DOHH2 (cell line): ENCODE results near the gene MYOF.

Source experiments
- H3F3A ChIP-seq: fragments of 200-600 bp; sonication (generic), shearing (Covaris generic); 2 replicates; pipeline ENCODE4 v1.6.0; 2016; ENCODE audit warnings: antibody characterized with exemption, mild to moderate bottlenecking; ENCODE audit not compliant: control insufficient read depth, insufficient read depth
- H3K27ac ChIP-seq: fragments of 200-600 bp; sonication (generic); 2 replicates; pipeline ENCODE4 v1.5.1; 2014; ENCODE audit warnings: low read depth, mild to moderate bottlenecking, low read length, moderate library complexity
- H3K27me3 ChIP-seq: fragments of 200-600 bp; sonication (generic); 2 replicates; pipeline ENCODE4 v1.6.1; 2014; ENCODE audit warnings: mild to moderate bottlenecking, low read length, mixed read lengths; ENCODE audit not compliant: control insufficient read depth
- H3K36me3 ChIP-seq: fragments of 200-600 bp; sonication (generic); 2 replicates; pipeline ENCODE4 v1.6.1; 2014; ENCODE audit warnings: mild to moderate bottlenecking, low read length, moderate library complexity, mixed read lengths; ENCODE audit not compliant: control insufficient read depth
- H3K4me1 ChIP-seq: fragments of 200-600 bp; sonication (generic); 2 replicates; pipeline ENCODE4 v1.6.1; 2014; ENCODE audit warnings: mild to moderate bottlenecking, low read length, mixed read lengths; ENCODE audit not compliant: control insufficient read depth
- H3K4me2 ChIP-seq: fragments of 200-600 bp; sonication (generic); 2 replicates; pipeline ENCODE4 v1.6.0; 2014; ENCODE audit warnings: mild to moderate bottlenecking, low read length, moderate library complexity
- H3K4me3 ChIP-seq: fragments of 200-600 bp; sonication (generic); 2 replicates; pipeline ENCODE4 v1.5.1; 2014; ENCODE audit warnings: mild to moderate bottlenecking, low read length, mixed read lengths
- H3K79me2 ChIP-seq: fragments of 200-600 bp; sonication (generic); 2 replicates; pipeline ENCODE4 v1.6.1; 2014; ENCODE audit warnings: mild to moderate bottlenecking, low read length, mixed read lengths; ENCODE audit not compliant: control insufficient read depth
- H3K9me2 ChIP-seq: fragments of 200-600 bp; sonication (generic); replicated peaks from 2 replicates; pipeline ENCODE4 v1.6.1; 2014; ENCODE audit warnings: mild to moderate bottlenecking, low read length, mixed read lengths; ENCODE audit not compliant: control insufficient read depth
- H3K9me3 ChIP-seq: fragments of 200-600 bp; sonication (generic); 2 replicates; pipeline ENCODE4 v1.6.1; 2014; ENCODE audit warnings: antibody characterized with exemption, low read length, mixed read lengths; ENCODE audit not compliant: control insufficient read depth, insufficient read depth
- H4K20me1 ChIP-seq: fragments of 200-600 bp; sonication (generic); 2 replicates; pipeline ENCODE4 v1.6.0; 2014; ENCODE audit warnings: low read depth, mild to moderate bottlenecking, antibody characterized with exemption, low read length, moderate library complexity; ENCODE audit not compliant: control insufficient read depth, insufficient read depth
- CTCF ChIP-seq: fragments of 200-600 bp; sonication (generic); IDR thresholded peaks from one replicate; pipeline ENCODE4 v1.5.1; 2014; ENCODE audit warnings: antibody characterized with exemption, mild to moderate bottlenecking, low read depth, low read length; ENCODE audit not compliant: poor library complexity, severe bottlenecking
- EZH2phosphoT487 ChIP-seq: fragments of 200-600 bp; sonication (generic); IDR thresholded peaks from 2 replicates; pipeline ENCODE4 v1.6.1; 2017; ENCODE audit warnings: borderline replicate concordance, mild to moderate bottlenecking, antibody characterized with exemption, low read length, moderate library complexity, mixed read lengths

The MYOF gene

GRCh38 chr10:93385345-93385744 lies 96.8 kb downstream of the MYOF start:
- H3F3A ChIP-seq = no peaks in the 10 kb centered on the region
- H4K20me1 ChIP-seq = no peaks in the 10 kb centered on the region

GRCh38 chr10:93384006-93384405 lies 98.1 kb downstream of the MYOF start:
- Histone ChIP-seq H3K4me1 (no peaks in the 10 kb centered on the region), H3K27ac (no peak overlapping the region), H3K36me3 (no peaks in the 10 kb centered on the region), H3K27me3 (peaks cover 9% of the 10 kb centered on the region), H3K4me2 (no peak overlapping the region), H4K20me1 (no peaks in the 10 kb centered on the region), H3K9me3 (no peaks in the 10 kb centered on the region), H3K9me2 (no peaks in the 10 kb centered on the region), H3K79me2 (no peaks in the 10 kb centered on the region), H3K4me3 (no peak overlapping the region), H3F3A (no peaks in the 10 kb centered on the region)
- no peak for TF ChIP-seq EZH2phosphoT487

More at GRCh38 chr10:93385345-93385744, 96.8 kb downstream of the MYOF start:
- Histone ChIP-seq H3K27ac (no peak overlapping the region), H3K36me3 (no peaks in the 10 kb centered on the region), H3K4me3 (no peak overlapping the region), H3K27me3 (no peaks in the 10 kb centered on the region), H3K79me2 (no peaks in the 10 kb centered on the region), H3K4me2 (no peak overlapping the region), H3K9me3 (no peaks in the 10 kb centered on the region), H3K9me2 (no peaks in the 10 kb centered on the region), H3K4me1 (no peaks in the 10 kb centered on the region)
- TF ChIP-seq EZH2phosphoT487 (no peak), CTCF (no peak)

- peaks cover 9% of the 10 kb centered on the region for H3K27me3 ChIP-seq
- no peaks in the 10 kb centered on the region for H3K79me2 ChIP-seq
- no peak overlapping the region for H3K4me2 ChIP-seq
- no peaks in the 10 kb centered on the region for H3K9me3 ChIP-seq
- H3K27ac ChIP-seq = no peak overlapping the region
- no peak for TF ChIP-seq CTCF
- TF ChIP-seq EZH2phosphoT487 = no peak
- H3K4me3 ChIP-seq = no peak overlapping the region
- H4K20me1 ChIP-seq = no peaks in the 10 kb centered on the region
- no peaks in the 10 kb centered on the region for H3K9me2 ChIP-seq
- no peaks in the 10 kb centered on the region for H3F3A ChIP-seq
- H3K4me1 ChIP-seq = no peaks in the 10 kb centered on the region
- H3K36me3 ChIP-seq = no peaks in the 10 kb centered on the region
Measured at GRCh38 chr10:93383562-93383981, 98.6 kb downstream of the MYOF start.

- TF ChIP-seq CTCF (no peak), EZH2phosphoT487 (no peak)
- H3K27ac ChIP-seq = no peak overlapping the region
- H3K79me2 ChIP-seq = no peaks in the 10 kb centered on the region
- no peaks in the 10 kb centered on the region for H3K4me1 ChIP-seq
- no peaks in the 10 kb centered on the region for H3K9me3 ChIP-seq
- no peak overlapping the region for H3K4me2 ChIP-seq
- no peaks in the 10 kb centered on the region for H3K9me2 ChIP-seq
- H3K36me3 ChIP-seq = no peaks in the 10 kb centered on the region
- no peaks in the 10 kb centered on the region for H4K20me1 ChIP-seq
- no peaks in the 10 kb centered on the region for H3F3A ChIP-seq
- peaks cover 9% of the 10 kb centered on the region for H3K27me3 ChIP-seq
- no peak overlapping the region for H3K4me3 ChIP-seq
Measured at GRCh38 chr10:93379731-93380575, 102.2 kb downstream of the MYOF start.
